ENCODE results near the gene RASSF9.

The RASSF9 gene

GRCh38 chr12:85834378-85834777 is 1.8 kb downstream of the RASSF9 start:
- Mint-ChIP-seq H3K27ac (no peak overlapping the region), H3K27me3 (no peaks in the 10 kb centered on the region), H3K36me3 (ENCODE audit: insufficient read depth) (no peaks in the 10 kb centered on the region), H3K4me1 (ENCODE audit: low read depth in 2 of 2) (no peaks in the 10 kb centered on the region), H3K4me3 (no peak overlapping the region), H3K9me3 (no peaks in the 10 kb centered on the region)
- ATAC-seq (replicated peaks), result no peak
- no peak for DNase-seq

- DNase-seq (no peak), ATAC-seq (replicated peaks) (no peak)
- H3K4me1 Mint-ChIP-seq (ENCODE audit: low read depth in 2 of 2), result no peaks in the 10 kb centered on the region
- H3K27ac Mint-ChIP-seq, result no peak overlapping the region
- no peaks in the 10 kb centered on the region for H3K9me3 Mint-ChIP-seq
- no peaks in the 10 kb centered on the region for H3K27me3 Mint-ChIP-seq
- H3K4me3 Mint-ChIP-seq, result no peak overlapping the region
- H3K36me3 Mint-ChIP-seq (ENCODE audit: insufficient read depth), result no peaks in the 10 kb centered on the region
Measured at GRCh38 chr12:85833579-85833978, 2.6 kb downstream of the RASSF9 start.

DNA sequence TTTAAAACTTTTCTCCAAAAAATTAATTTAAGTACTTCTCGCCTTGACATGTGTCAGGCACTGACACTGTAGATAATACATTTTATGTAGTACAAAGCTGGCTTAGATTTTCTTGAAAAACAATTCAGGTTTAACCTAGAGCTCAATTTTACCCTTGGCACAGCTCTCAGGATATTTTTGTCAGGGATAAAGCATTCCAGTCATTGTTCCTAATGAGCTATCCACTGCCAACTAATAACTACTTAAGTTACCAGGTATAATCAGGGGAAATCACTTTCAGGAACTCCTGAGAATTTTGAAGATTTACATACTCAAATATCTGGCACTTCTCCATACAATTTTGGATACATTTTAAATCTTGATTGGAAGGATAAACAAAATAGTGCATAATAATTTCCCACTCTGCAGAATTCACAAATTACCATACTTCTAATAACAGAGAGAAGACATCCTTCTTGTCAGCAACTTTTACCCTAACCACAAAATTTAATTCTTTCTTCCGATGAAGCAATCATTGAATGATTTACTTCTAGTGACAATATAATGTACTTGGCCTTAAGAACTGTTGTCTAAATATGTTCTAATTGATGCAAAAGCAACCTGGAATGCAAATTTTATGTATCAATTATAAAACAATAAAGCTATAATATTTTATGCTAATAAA is 4.8 kb downstream of the RASSF9 start:
- Mint-ChIP-seq H3K9me3 (peaks cover 0 to 10% of the 10 kb centered on the region in 2 donors), H3K36me3 (ENCODE audit: insufficient read depth) (no peaks in the 10 kb centered on the region), H3K27me3 (no peaks in the 10 kb centered on the region), H3K27ac (no peak overlapping the region), H3K4me1 (ENCODE audit: low read depth in 2 of 2) (no peaks in the 10 kb centered on the region), H3K4me3 (no peak overlapping the region)
- ATAC-seq (replicated peaks) (no peak), DNase-seq (no peak)

DNA sequence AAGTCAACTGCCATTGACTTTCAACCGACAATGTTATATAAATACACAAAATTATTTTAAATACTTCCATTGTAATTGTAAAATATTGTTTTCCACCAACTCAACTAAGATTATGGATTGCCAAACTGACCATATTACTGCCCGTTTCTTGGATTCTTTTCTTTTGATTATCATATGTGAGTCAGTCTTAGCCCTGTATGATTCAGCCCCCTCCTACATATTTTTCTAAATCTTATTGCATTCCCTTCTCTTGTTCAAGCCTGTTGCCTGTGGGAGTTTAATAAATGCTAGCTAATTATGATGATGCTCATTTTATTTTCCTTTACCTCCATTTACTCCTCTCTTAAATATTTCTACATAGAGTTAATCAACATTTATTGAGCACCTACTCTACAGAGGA is 6.8 kb downstream of the RASSF9 start:
- Mint-ChIP-seq H3K4me1 (ENCODE audit: low read depth in 2 of 2) (no peaks in the 10 kb centered on the region), H3K4me3 (no peak overlapping the region), H3K9me3 (peaks cover 2 to 10% of the 10 kb centered on the region in 2 donors), H3K27me3 (no peaks in the 10 kb centered on the region), H3K36me3 (ENCODE audit: insufficient read depth) (no peaks in the 10 kb centered on the region), H3K27ac (no peak overlapping the region)
- no peak for ATAC-seq (replicated peaks)
- no peak for DNase-seq

DNA sequence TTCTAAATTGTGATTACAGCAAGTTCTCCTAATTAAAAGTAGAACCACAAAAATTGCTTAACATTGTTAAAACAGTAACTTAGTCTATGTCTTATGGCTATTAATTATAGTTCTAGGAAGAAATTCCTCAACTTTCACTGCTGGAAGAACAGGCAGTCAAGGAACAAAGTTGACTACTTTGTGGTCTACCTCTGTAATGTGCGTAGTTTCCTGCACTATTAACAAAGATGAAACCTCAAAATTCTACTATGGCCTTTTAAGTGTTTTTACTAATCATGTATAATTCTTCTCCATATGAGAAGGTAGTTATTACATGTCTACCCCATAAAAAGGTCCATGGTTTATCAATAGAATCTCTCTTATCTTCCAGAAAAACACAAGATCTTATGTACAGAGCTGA is 7.6 kb downstream of the RASSF9 start:
- H3K27ac Mint-ChIP-seq, result no peak overlapping the region
- peaks cover 2 to 11% of the 10 kb centered on the region in 2 donors for H3K9me3 Mint-ChIP-seq
- no peaks in the 10 kb centered on the region for H3K36me3 Mint-ChIP-seq (ENCODE audit: insufficient read depth)

GRCh38 chr12:85825746-85826145 is 10.5 kb downstream of the RASSF9 start:
- DNase-seq (no peak), ATAC-seq (replicated peaks) (no peak)
- no peaks in the 10 kb centered on the region for H3K4me1 Mint-ChIP-seq (ENCODE audit: low read depth in 2 of 2)
- peaks cover 6 to 17% of the 10 kb centered on the region in 2 donors for H3K9me3 Mint-ChIP-seq
- no peaks in the 10 kb centered on the region for H3K36me3 Mint-ChIP-seq (ENCODE audit: insufficient read depth)
- no peak overlapping the region for H3K27ac Mint-ChIP-seq
- no peak overlapping the region for H3K4me3 Mint-ChIP-seq
- no peaks in the 10 kb centered on the region for H3K27me3 Mint-ChIP-seq

More for the DNA sequence above, 7.6 kb downstream of the RASSF9 start:
- ATAC-seq (replicated peaks) (no peak), DNase-seq (no peak)
- Mint-ChIP-seq H3K27me3 (no peaks in the 10 kb centered on the region), H3K4me1 (ENCODE audit: low read depth in 2 of 2) (no peaks in the 10 kb centered on the region), H3K4me3 (no peak overlapping the region)

GRCh38 chr12:85823436-85824180 is 12.6 kb downstream of the RASSF9 start:
- Mint-ChIP-seq H3K9me3 (peaks cover 6 to 17% of the 10 kb centered on the region in 2 donors), H3K4me1 (ENCODE audit: low read depth in 2 of 2) (no peaks in the 10 kb centered on the region), H3K27ac (no peak overlapping the region), H3K27me3 (no peaks in the 10 kb centered on the region), H3K36me3 (ENCODE audit: insufficient read depth) (no peaks in the 10 kb centered on the region), H3K4me3 (no peak overlapping the region)
- DNase-seq (no peak), ATAC-seq (replicated peaks) (no peak)

DNA sequence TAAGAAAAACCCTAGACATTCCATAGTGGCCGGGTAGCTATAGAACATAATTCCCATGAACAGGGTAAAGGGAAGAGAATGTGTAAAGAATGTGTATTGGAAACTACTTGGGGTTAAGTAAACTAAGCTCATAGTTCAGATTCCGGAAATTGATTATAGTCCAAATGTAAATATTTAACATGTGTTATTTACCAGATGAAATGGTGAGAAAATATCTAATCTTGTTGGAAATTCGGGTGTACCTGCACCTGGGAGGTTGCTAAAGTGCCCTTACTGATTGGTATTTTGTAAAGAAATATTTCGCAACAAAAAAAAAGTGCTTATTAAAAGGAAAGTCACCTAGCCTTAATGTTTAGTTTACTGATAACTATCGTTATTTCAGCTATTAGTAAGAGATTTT is 14.4 kb downstream of the RASSF9 start:
- no peaks in the 10 kb centered on the region for H3K4me1 Mint-ChIP-seq (ENCODE audit: low read depth in 2 of 2)
- no peaks in the 10 kb centered on the region for H3K27me3 Mint-ChIP-seq
- peaks cover 6 to 7% of the 10 kb centered on the region in 2 donors for H3K9me3 Mint-ChIP-seq
- H3K27ac Mint-ChIP-seq, result no peak overlapping the region
- no peaks in the 10 kb centered on the region for H3K36me3 Mint-ChIP-seq (ENCODE audit: insufficient read depth)
- no peak for ATAC-seq (replicated peaks)
- DNase-seq, result no peak
- no peak overlapping the region for H3K4me3 Mint-ChIP-seq

- Mint-ChIP-seq H3K36me3 (ENCODE audit: insufficient read depth) (no peaks in the 10 kb centered on the region), H3K4me3 (no peak overlapping the region), H3K9me3 (peaks cover 6 to 7% of the 10 kb centered on the region in 2 donors), H3K27me3 (no peaks in the 10 kb centered on the region), H3K27ac (no peak overlapping the region), H3K4me1 (ENCODE audit: low read depth in 2 of 2) (no peaks in the 10 kb centered on the region)
- DNase-seq (no peak), ATAC-seq (replicated peaks) (no peak)
Measured at GRCh38 chr12:85821206-85821605, 15.0 kb downstream of the RASSF9 start.

- H3K4me3 Mint-ChIP-seq, result no peak overlapping the region
- no peak for ATAC-seq (replicated peaks)
- peaks cover 7 to 8% of the 10 kb centered on the region in 2 donors for H3K9me3 Mint-ChIP-seq
- H3K27me3 Mint-ChIP-seq, result no peaks in the 10 kb centered on the region
- no peaks in the 10 kb centered on the region for H3K4me1 Mint-ChIP-seq (ENCODE audit: low read depth in 2 of 2)
- no peak overlapping the region for H3K27ac Mint-ChIP-seq
- DNase-seq, result no peak
- no peaks in the 10 kb centered on the region for H3K36me3 Mint-ChIP-seq (ENCODE audit: insufficient read depth)
Measured at GRCh38 chr12:85820101-85820500, 16.1 kb downstream of the RASSF9 start.

- Mint-ChIP-seq H3K27me3 (no peaks in the 10 kb centered on the region), H3K4me3 (no peak overlapping the region), H3K4me1 (ENCODE audit: low read depth in 2 of 2) (no peaks in the 10 kb centered on the region), H3K9me3 (peaks cover 0 to 5% of the 10 kb centered on the region in 2 donors), H3K36me3 (ENCODE audit: insufficient read depth) (peaks cover 4% of the 10 kb centered on the region), H3K27ac (no peak overlapping the region)
- no peak for DNase-seq
- no peak for ATAC-seq (replicated peaks)
Measured at GRCh38 chr12:85814741-85815140, 21.5 kb downstream of the RASSF9 start.

GRCh38 chr12:85814071-85814470 is 22.1 kb downstream of the RASSF9 start:
- Mint-ChIP-seq H3K27me3 (no peaks in the 10 kb centered on the region), H3K36me3 (ENCODE audit: insufficient read depth) (peaks cover 4% of the 10 kb centered on the region), H3K4me3 (no peak overlapping the region), H3K9me3 (peaks cover 0 to 7% of the 10 kb centered on the region in 2 donors), H3K4me1 (ENCODE audit: low read depth in 2 of 2) (no peaks in the 10 kb centered on the region), H3K27ac (no peak overlapping the region)
- DNase-seq (no peak), ATAC-seq (replicated peaks) (no peak)

DNA sequence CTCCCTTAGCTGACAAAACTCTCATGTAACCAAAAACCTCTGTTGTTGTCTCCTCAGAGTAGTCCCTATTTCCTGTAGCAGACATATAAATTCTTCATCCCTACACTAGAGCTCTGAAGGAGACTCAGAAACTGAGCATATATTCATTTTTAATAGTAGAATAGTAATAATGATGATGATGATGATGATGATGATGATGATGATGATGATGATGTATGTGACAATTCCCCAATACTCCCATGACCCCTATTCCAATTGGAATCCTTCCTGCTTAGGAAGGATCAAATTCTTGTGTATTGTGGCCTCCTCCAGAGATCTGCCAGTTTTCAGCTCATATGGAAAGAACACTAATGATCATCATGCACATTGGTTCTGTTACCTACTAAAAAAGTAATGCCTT is 26.7 kb downstream of the RASSF9 start:
- peaks cover 0 to 5% of the 10 kb centered on the region in 2 donors for H3K9me3 Mint-ChIP-seq
- peaks cover 4% of the 10 kb centered on the region for H3K36me3 Mint-ChIP-seq (ENCODE audit: insufficient read depth)
- no peak overlapping the region for H3K4me3 Mint-ChIP-seq
- no peak for ATAC-seq (replicated peaks)
- H3K27ac Mint-ChIP-seq, result no peak overlapping the region
- DNase-seq, result no peak
- no peaks in the 10 kb centered on the region for H3K4me1 Mint-ChIP-seq (ENCODE audit: low read depth in 2 of 2)
- H3K27me3 Mint-ChIP-seq, result no peaks in the 10 kb centered on the region

GRCh38 chr12:85807730-85808129 is 28.5 kb downstream of the RASSF9 start:
- H3K4me1 Mint-ChIP-seq (ENCODE audit: low read depth in 2 of 2), result no peaks in the 10 kb centered on the region
- no peak for ATAC-seq (replicated peaks)
- no peaks in the 10 kb centered on the region for H3K27me3 Mint-ChIP-seq
- no peak for DNase-seq
- H3K27ac Mint-ChIP-seq, result no peak overlapping the region
- H3K9me3 Mint-ChIP-seq, result peaks cover 0 to 5% of the 10 kb centered on the region in 2 donors
- H3K4me3 Mint-ChIP-seq, result no peak overlapping the region
- H3K36me3 Mint-ChIP-seq (ENCODE audit: insufficient read depth), result no peaks in the 10 kb centered on the region

All from effector memory CD8-positive, alpha-beta T cell (primary cell).